Astrocyte (in vitro differentiated cells and primary cell): ENCODE measurements around the gene TSPAN4. TPM values are rescaled to one million over a fixed set of nuclear protein-coding genes. Genes with fewer than 3 reads are reported as not detected.

ENCODE experiments used
- DNase-seq: peaks from one replicate; pipeline ENCODE4 v3.0.0-alpha.2; 2010; ENCODE audit warnings: low read depth
- FAIRE-seq: peaks from 2 replicates; lab custom pipeline; 2011; peaks lifted over from hg19 to GRCh38; lab: Jason Lieb, UNC
- H2AFZ ChIP-seq: 2 replicates; pipeline ENCODE4 v1.6.0; 2012; ENCODE audit warnings: low read depth, low read length, inconsistent platforms
- H3K27ac ChIP-seq: 2 replicates; pipeline ENCODE4 v1.5.1; 2011; ENCODE audit warnings: low read depth, low read length, inconsistent platforms
- H3K27me3 ChIP-seq: 2 replicates; pipeline ENCODE4 v1.6.0; 2011; ENCODE audit warnings: low read length, inconsistent platforms; ENCODE audit not compliant: insufficient read depth
- H3K36me3 ChIP-seq: 2 replicates; pipeline ENCODE4 v1.5.1; 2011; ENCODE audit warnings: low read length, inconsistent platforms; ENCODE audit not compliant: insufficient read depth
- H3K4me1 ChIP-seq: 2 replicates; pipeline ENCODE4 v1.5.1; 2011; ENCODE audit warnings: low read length, inconsistent platforms; ENCODE audit not compliant: insufficient read depth
- H3K4me2 ChIP-seq: 2 replicates; pipeline ENCODE4 v1.6.0; 2012; ENCODE audit warnings: low read length, inconsistent platforms
- H3K4me3 ChIP-seq: 2 replicates; pipeline ENCODE4 v1.5.1; 2011; ENCODE audit warnings: low read depth, mild to moderate bottlenecking, low read length, inconsistent platforms; ENCODE audit not compliant: insufficient read depth
- H3K79me2 ChIP-seq: 2 replicates; pipeline ENCODE4 v1.6.0; 2012; ENCODE audit warnings: mild to moderate bottlenecking, low read length, inconsistent platforms; ENCODE audit not compliant: insufficient read depth
- H3K9ac ChIP-seq: 2 replicates; pipeline ENCODE4 v1.6.0; 2012; ENCODE audit warnings: mild to moderate bottlenecking, low read length, inconsistent platforms
- H3K9me3 ChIP-seq: 2 replicates; pipeline ENCODE4 v1.5.1; 2012; ENCODE audit warnings: low read depth, mild to moderate bottlenecking, low read length, inconsistent platforms; ENCODE audit not compliant: insufficient read depth
- H4K20me1 ChIP-seq: 2 replicates; pipeline ENCODE4 v1.6.0; 2012; ENCODE audit warnings: low read length, inconsistent platforms; ENCODE audit not compliant: insufficient read depth
- H3K27ac Mint-ChIP-seq: one replicate; pipeline ENCODE4 v1.8.0; 2021; ENCODE audit warnings: mild to moderate bottlenecking, mixed read lengths; ENCODE audit not compliant: unreplicated experiment
- H3K27me3 Mint-ChIP-seq: one replicate; pipeline ENCODE4 v1.8.0; 2021; ENCODE audit warnings: low read depth, mixed read lengths; ENCODE audit not compliant: unreplicated experiment
- H3K36me3 Mint-ChIP-seq: one replicate; pipeline ENCODE4 v1.8.0; 2021; ENCODE audit warnings: low read depth, mixed read lengths; ENCODE audit not compliant: unreplicated experiment
- H3K4me1 Mint-ChIP-seq: one replicate; pipeline ENCODE4 v1.8.0; 2021; ENCODE audit warnings: low read depth, mixed read lengths; ENCODE audit not compliant: unreplicated experiment
- H3K4me3 Mint-ChIP-seq: one replicate; pipeline ENCODE4 v1.8.0; 2021; ENCODE audit warnings: mild to moderate bottlenecking, moderate library complexity, mixed read lengths; ENCODE audit not compliant: unreplicated experiment
- H3K9me3 Mint-ChIP-seq: one replicate; pipeline ENCODE4 v1.8.0; 2021; ENCODE audit warnings: mild to moderate bottlenecking, mixed read lengths; ENCODE audit not compliant: unreplicated experiment
- EZH2 ChIP-seq: IDR thresholded peaks from 2 replicates; pipeline ENCODE4 v1.6.1; 2012; ENCODE audit warnings: mild to moderate bottlenecking, low read length, inconsistent platforms; ENCODE audit not compliant: insufficient read depth
- total RNA-seq: library from RNA; stranded (reverse); gene quantifications from 2 replicates; pipeline ENCODE4 v1.2.1, GENCODE V29; 2021
- TF ChIP-seq, protein P1 (sequence below): IDR thresholded peaks from 2 replicates; pipeline ENCODE4 v1.5.1; 2011; ENCODE audit warnings: low read depth, mild to moderate bottlenecking, inconsistent platforms, low read length, moderate library complexity; ENCODE audit not compliant: insufficient read depth

The TSPAN4 gene
- total RNA-seq, 1 donor from 2014 or later = 69.5 TPM

DNA sequence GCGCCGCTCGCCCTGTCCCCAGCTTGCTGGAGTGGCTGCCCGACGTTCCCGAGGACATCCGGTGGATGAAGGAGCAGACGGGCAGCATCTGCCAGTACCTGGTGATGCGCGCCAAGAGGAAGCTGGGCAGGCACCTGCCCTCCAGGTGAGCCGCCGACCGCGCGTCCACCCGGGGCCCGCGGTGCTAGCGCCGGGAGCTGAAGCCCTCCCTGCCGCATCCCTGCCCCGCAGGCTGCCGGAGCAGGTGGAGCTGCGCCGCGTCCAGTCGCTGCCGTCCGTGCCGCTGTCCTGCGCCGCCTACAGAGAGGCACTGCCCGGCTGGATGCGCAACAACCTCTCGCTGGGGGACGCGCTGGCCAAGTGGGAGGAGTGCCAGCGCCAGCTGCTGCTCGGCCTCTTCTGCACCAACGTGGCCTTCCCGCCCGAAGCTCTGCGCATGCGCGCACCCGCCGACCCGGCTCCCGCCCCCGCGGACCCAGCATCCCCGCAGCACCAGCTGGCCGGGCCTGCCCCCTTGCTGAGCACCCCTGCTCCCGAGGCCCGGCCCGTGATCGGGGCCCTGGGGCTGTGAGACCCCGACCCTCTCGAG, 18.3 kb upstream of the TSPAN4 start:
- no peak overlapping the region for H3K27ac ChIP-seq
- Mint-ChIP-seq H3K27ac (no peak overlapping the region), H3K9me3 (no peaks in the 10 kb centered on the region), H3K36me3 (peaks cover 2% of the 10 kb centered on the region), H3K4me3 (no peak overlapping the region), H3K27me3 (peaks cover 10% of the 10 kb centered on the region), H3K4me1 (peaks cover 9% of the 10 kb centered on the region)
- peaks cover 27% of the 10 kb centered on the region for H3K79me2 ChIP-seq
- no peak overlapping the region for H3K4me3 ChIP-seq
- no peaks in the 10 kb centered on the region for H3K36me3 ChIP-seq
- TF ChIP-seq, protein P1, sequence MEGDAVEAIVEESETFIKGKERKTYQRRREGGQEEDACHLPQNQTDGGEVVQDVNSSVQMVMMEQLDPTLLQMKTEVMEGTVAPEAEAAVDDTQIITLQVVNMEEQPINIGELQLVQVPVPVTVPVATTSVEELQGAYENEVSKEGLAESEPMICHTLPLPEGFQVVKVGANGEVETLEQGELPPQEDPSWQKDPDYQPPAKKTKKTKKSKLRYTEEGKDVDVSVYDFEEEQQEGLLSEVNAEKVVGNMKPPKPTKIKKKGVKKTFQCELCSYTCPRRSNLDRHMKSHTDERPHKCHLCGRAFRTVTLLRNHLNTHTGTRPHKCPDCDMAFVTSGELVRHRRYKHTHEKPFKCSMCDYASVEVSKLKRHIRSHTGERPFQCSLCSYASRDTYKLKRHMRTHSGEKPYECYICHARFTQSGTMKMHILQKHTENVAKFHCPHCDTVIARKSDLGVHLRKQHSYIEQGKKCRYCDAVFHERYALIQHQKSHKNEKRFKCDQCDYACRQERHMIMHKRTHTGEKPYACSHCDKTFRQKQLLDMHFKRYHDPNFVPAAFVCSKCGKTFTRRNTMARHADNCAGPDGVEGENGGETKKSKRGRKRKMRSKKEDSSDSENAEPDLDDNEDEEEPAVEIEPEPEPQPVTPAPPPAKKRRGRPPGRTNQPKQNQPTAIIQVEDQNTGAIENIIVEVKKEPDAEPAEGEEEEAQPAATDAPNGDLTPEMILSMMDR = no peak
- TF ChIP-seq EZH2 = no peak
- no peak overlapping the region for H3K9ac ChIP-seq
- peaks cover 44% of the 10 kb centered on the region for H4K20me1 ChIP-seq
- DNase-seq = no peak
- H3K27me3 ChIP-seq = no peaks in the 10 kb centered on the region
- no peak overlapping the region for H2AFZ ChIP-seq
- H3K4me2 ChIP-seq = no peak overlapping the region
- H3K9me3 ChIP-seq = no peaks in the 10 kb centered on the region
- peaks cover 28% of the 10 kb centered on the region for H3K4me1 ChIP-seq
- no peak for FAIRE-seq

DNA sequence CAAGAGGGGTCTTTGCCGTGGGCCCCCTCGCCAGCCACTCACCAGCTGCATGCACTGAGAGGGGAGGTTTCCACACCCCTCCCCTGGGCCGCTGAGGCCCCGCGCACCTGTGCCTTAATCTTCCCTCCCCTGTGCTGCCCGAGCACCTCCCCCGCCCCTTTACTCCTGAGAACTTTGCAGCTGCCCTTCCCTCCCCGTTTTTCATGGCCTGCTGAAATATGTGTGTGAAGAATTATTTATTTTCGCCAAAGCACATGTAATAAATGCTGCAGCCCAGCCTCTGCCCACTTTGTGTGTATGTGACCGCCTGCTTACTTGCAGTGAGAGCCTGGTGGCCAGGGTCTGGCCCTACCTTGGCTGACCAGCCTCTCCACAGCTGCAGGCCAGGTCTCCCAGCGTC, 17.7 kb upstream of the TSPAN4 start:
- peaks cover 2% of the 10 kb centered on the region for H3K36me3 Mint-ChIP-seq
- H3K4me3 ChIP-seq = no peak overlapping the region
- peaks cover 26% of the 10 kb centered on the region for H3K79me2 ChIP-seq
- FAIRE-seq (no peak), DNase-seq (no peak)
- H3K9ac ChIP-seq = no peak overlapping the region
- no peaks in the 10 kb centered on the region for H3K27me3 ChIP-seq
- H2AFZ ChIP-seq = no peak overlapping the region
- peaks cover 46% of the 10 kb centered on the region for H4K20me1 ChIP-seq
- no peak overlapping the region for H3K27ac Mint-ChIP-seq
- TF ChIP-seq, protein P1 = no peak
- no peak for TF ChIP-seq EZH2
- no peak overlapping the region for H3K4me2 ChIP-seq
- H3K27ac ChIP-seq = no peak overlapping the region
- no peaks in the 10 kb centered on the region for H3K9me3 ChIP-seq
- H3K4me1 ChIP-seq = peaks cover 34% of the 10 kb centered on the region
- no peaks in the 10 kb centered on the region for H3K36me3 ChIP-seq
- H3K4me1 Mint-ChIP-seq = peaks cover 9% of the 10 kb centered on the region
- H3K4me3 Mint-ChIP-seq = no peak overlapping the region
- H3K27me3 Mint-ChIP-seq = peaks cover 10% of the 10 kb centered on the region
- H3K9me3 Mint-ChIP-seq = no peaks in the 10 kb centered on the region
